ENCODE measurements around the gene GRID1.

DNA sequence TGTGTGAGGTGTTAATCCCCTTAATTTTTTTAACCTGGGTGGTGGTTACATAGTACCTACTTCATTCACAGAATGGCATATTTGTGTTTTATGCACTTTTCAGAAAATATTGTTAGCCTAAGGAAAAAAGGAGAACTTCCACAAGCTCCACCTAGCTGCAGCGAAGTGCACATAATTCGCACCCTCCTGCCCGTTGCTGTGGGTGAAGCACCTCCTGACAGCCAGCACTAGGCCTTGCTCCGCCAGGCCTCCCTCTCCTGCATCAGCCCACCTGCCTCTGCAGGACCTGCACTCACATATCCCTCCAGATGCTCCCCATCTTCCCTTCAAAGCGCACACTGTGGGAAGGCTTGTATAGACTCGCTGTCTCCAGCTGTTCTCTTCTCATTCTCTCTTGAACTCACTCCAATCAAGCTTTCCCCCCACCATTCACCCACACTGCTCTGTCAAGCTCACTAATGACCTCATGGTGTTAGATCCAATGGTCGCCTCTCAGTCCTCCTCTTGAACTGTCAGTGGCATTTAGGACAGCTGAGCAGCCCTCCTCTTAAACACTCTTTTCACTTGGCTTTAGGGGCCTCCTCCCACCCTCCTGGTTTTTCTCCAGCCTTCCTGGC is 20.7 kb upstream of the GRID1 start:
- TF ChIP-seq, protein P1, sequence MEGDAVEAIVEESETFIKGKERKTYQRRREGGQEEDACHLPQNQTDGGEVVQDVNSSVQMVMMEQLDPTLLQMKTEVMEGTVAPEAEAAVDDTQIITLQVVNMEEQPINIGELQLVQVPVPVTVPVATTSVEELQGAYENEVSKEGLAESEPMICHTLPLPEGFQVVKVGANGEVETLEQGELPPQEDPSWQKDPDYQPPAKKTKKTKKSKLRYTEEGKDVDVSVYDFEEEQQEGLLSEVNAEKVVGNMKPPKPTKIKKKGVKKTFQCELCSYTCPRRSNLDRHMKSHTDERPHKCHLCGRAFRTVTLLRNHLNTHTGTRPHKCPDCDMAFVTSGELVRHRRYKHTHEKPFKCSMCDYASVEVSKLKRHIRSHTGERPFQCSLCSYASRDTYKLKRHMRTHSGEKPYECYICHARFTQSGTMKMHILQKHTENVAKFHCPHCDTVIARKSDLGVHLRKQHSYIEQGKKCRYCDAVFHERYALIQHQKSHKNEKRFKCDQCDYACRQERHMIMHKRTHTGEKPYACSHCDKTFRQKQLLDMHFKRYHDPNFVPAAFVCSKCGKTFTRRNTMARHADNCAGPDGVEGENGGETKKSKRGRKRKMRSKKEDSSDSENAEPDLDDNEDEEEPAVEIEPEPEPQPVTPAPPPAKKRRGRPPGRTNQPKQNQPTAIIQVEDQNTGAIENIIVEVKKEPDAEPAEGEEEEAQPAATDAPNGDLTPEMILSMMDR (IDR thresholded peaks at IDR 0.05): no peak
- TF ChIP-seq POLR2A (IDR thresholded peaks at IDR 0.05): no peak
- no peak for TF ChIP-seq POLR2AphosphoS5 (IDR thresholded peaks at IDR 0.05; ENCODE audit: insufficient read depth in 1 of 2, low read depth in 1 of 2)
